GM23248 (cell line): ENCODE results near the gene NF1.

Experiments used
- EZH2 ChIP-seq: fragments of 200-600 bp; sonication (generic); IDR thresholded peaks from 2 replicates; pipeline ENCODE4 v1.6.1; 2018; ENCODE audit warnings: antibody characterized with exemption, mild to moderate bottlenecking; ENCODE audit not compliant: insufficient read depth, poor library complexity, severe bottlenecking
- EZH2phosphoT487 ChIP-seq: fragments of 200-600 bp; sonication (generic); IDR thresholded peaks from 2 replicates; pipeline ENCODE4 v1.6.1; 2018; ENCODE audit warnings: antibody characterized with exemption, moderate library complexity, mild to moderate bottlenecking, low read depth; ENCODE audit not compliant: insufficient read depth

DNA sequence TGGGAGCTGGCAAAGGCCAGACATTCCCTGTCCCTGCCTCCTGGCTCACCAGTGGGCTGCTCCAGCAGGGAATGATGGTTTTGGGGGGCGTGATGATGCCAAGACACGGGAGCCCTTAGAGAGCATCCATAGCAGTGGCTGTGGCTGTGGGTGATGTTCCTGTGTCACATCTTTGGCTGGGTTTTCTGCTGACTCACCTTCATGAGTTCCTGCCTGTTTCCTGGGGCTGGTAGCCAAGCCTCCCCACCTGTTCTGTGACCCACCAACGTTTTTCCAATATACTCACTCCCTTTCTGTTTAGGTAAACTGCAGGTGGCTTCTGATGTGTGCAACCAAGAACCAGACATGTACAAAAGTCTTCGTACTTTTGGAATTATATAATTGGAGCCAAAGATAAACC is 16.5 kb upstream of the NF1 start:
- no peak for TF ChIP-seq EZH2
- no peak for TF ChIP-seq EZH2phosphoT487
